K562 (cell line): Measurements from ENCODE around the gene OTOG. TPM values are rescaled to one million over a fixed set of nuclear protein-coding genes. Genes with fewer than 3 reads are reported as not detected.

ENCODE experiments used
- ATAC-seq: fragments of 200-7000 bp; cut with Tn5 transposase; 3 replicates; pipeline ENCODE4 v1.9.1; 2020; ENCODE audit warnings: moderate library complexity
- BruUV-seq: library from RNA; stranded (reverse); fragments of 400-500 nt; replicated peaks from 2 replicates; lab custom pipeline; 2021; lab: Mats Ljungman, UMichigan
- CTCF ChIA-PET: fragments of 300-600 bp; formaldehyde crosslinking; extraction: SDS; loops from one replicate; lab custom pipeline; 2021; ENCODE audit warnings: low intra/inter-chr PET ratio; lab: Yijun Ruan, JAX
- POLR2A ChIA-PET: fragments of 300-600, 350-650 bp; sonication (Branson Sonifier 250); formaldehyde crosslinking; extraction: SDS; loops from one replicate; lab custom pipeline; 2021; ENCODE audit warnings: antibody characterized with exemption, inconsistent platforms; lab: Yijun Ruan, JAX
- DNase-seq, 4 experiments: peaks; one replicate each; pipeline versions ENCODE4 v3.0.0 to v3.0.0-alpha.2; 2011 to 2018; ENCODE audit warnings: low spot score in 3 of 4, mixed read lengths in 3 of 4; ENCODE audit errors: extremely low read depth in 1 of 4
- FAIRE-seq: peaks from 2 replicates; lab custom pipeline; 2011; peaks lifted over from hg19 to GRCh38; lab: Jason Lieb, UNC
- H2AFZ ChIP-seq: 2 replicates; pipeline ENCODE4 v1.6.0; 2011; ENCODE audit warnings: low read depth, low read length, control low read depth, inconsistent platforms
- H3K27ac ChIP-seq: fragments of 200-600 bp; 3 replicates; pipeline ENCODE4 v1.8.0; 2011; ENCODE audit warnings: low read depth, mild to moderate bottlenecking, control low read depth, inconsistent platforms, low read length, moderate library complexity, mixed read lengths; ENCODE audit errors: extremely low read depth
- H3K27me3 ChIP-seq, 2 experiments: fragments of 300-600 bp in 1 of 2; 2 replicates in 1 of 2; 3 replicates in 1 of 2; pipeline versions ENCODE4 v1.6.0 to v1.8.0; 2011; ENCODE audit warnings: inconsistent platforms in 2 of 2, low read length in 2 of 2, mild to moderate bottlenecking in 1 of 2, mixed read lengths in 1 of 2, moderate library complexity in 1 of 2; ENCODE audit not compliant: control insufficient read depth in 2 of 2, insufficient read depth in 2 of 2
- H3K36me3 ChIP-seq: fragments of 300-600 bp; 3 replicates; pipeline ENCODE4 v1.8.0; 2011; ENCODE audit warnings: mild to moderate bottlenecking, low read length, inconsistent platforms; ENCODE audit not compliant: control insufficient read depth, insufficient read depth
- H3K4me1 ChIP-seq, 2 experiments: fragments of 200-600 bp in 1 of 2; replicated peaks in 1 of 2; 2 replicates in 1 of 2; 3 replicates in 1 of 2; pipeline versions ENCODE4 v1.5.1 to v1.8.0; 2011; ENCODE audit warnings: inconsistent platforms in 2 of 2, low read length in 2 of 2, mild to moderate bottlenecking in 1 of 2, mixed read lengths in 1 of 2, moderate library complexity in 1 of 2; ENCODE audit not compliant: control insufficient read depth in 2 of 2, insufficient read depth in 2 of 2
- H3K4me2 ChIP-seq: 2 replicates; pipeline ENCODE4 v1.6.1; 2011; ENCODE audit warnings: low read length, control low read depth, inconsistent platforms, mixed read lengths; ENCODE audit not compliant: insufficient read depth
- H3K4me3 ChIP-seq: fragments of 200-600 bp; sonication (generic), shearing (Covaris generic); 2 replicates; pipeline ENCODE4 v1.5.1; 2016; ENCODE audit warnings: control low read depth, inconsistent platforms
- H3K79me2 ChIP-seq: fragments of 200-600 bp; 3 replicates; pipeline ENCODE4 v1.8.0; 2011; ENCODE audit warnings: low read length, inconsistent platforms; ENCODE audit not compliant: control insufficient read depth, insufficient read depth
- H3K9ac ChIP-seq, 2 experiments: 2 replicates each; pipeline versions ENCODE4 v1.6.0 to v1.6.1; 2011; ENCODE audit warnings: low read depth in 2 of 2, low read length in 2 of 2, control low read depth in 1 of 2, inconsistent platforms in 1 of 2, mild to moderate bottlenecking in 1 of 2, mixed read lengths in 1 of 2; ENCODE audit not compliant: insufficient read depth in 1 of 2
- H3K9me1 ChIP-seq: one replicate; pipeline ENCODE4 v1.6.0; 2011; ENCODE audit warnings: inconsistent platforms, mild to moderate bottlenecking, low read length, moderate library complexity; ENCODE audit not compliant: control insufficient read depth, insufficient read depth
- H3K9me3 ChIP-seq: replicated peaks from 2 replicates; pipeline ENCODE4 v1.5.1; 2011; ENCODE audit warnings: low read depth, low read length, inconsistent platforms; ENCODE audit not compliant: control insufficient read depth, insufficient read depth
- H4K20me1 ChIP-seq: replicated peaks from 2 replicates; pipeline ENCODE4 v1.6.1; 2011; ENCODE audit warnings: low read length, inconsistent platforms, mixed read lengths; ENCODE audit not compliant: control insufficient read depth, insufficient read depth
- BHLHE40 ChIP-seq: IDR thresholded peaks from 2 replicates; pipeline ENCODE4 v1.6.1; 2011; ENCODE audit warnings: low read length, improper control_type of control experiment
- CREB1 ChIP-seq, 2 experiments: sonication (generic) in 1 of 2; formaldehyde crosslinking in 1 of 2; IDR thresholded peaks; 2 replicates each; pipeline versions ENCODE4 v1.6.1 to v1.8.0; 2012 to 2022; ENCODE audit warnings: inconsistent platforms in 1 of 2, mild to moderate bottlenecking in 1 of 2, missing genetic modification reagents in 1 of 2, moderate library complexity in 1 of 2
- FUS ChIP-seq: fragments of 200-400 bp; formaldehyde crosslinking; optimal IDR thresholded peaks from 2 replicates; pipeline ENCODE3; 2017; ENCODE audit warnings: low read depth, low read length
- HDAC8 ChIP-seq: fragments of 450-650 bp; IDR thresholded peaks from 2 replicates; pipeline ENCODE4 v1.6.1; 2016; ENCODE audit warnings: mild to moderate bottlenecking, missing genetic modification characterization, moderate library complexity, missing compliant biosample characterization
- HEY1 ChIP-seq: fragments of 250-450 bp; sonication (Bioruptor Pico); IDR thresholded peaks from 2 replicates; pipeline ENCODE4 v1.5.0; 2020; ENCODE audit warnings: mild to moderate bottlenecking, moderate library complexity, borderline replicate concordance
- HMG20B ChIP-seq: fragments of 250-450 bp; sonication (Bioruptor Pico); IDR thresholded peaks from 2 replicates; pipeline ENCODE4 v1.5.0; 2021; ENCODE audit warnings: mild to moderate bottlenecking
- MTA1 ChIP-seq: fragments of 450-650 bp; IDR thresholded peaks from 2 replicates; pipeline ENCODE4 v1.6.1; 2017; ENCODE audit warnings: borderline replicate concordance
- NR2C2 ChIP-seq, 2 experiments: fragments of 200-800 bp in 1 of 2; sonication (Bioruptor generic) in 1 of 2; sonication (generic) in 1 of 2; formaldehyde crosslinking in 1 of 2; IDR thresholded peaks; 2 replicates each; pipeline versions ENCODE4 v1.6.1 to v1.8.0; 2016 to 2022; ENCODE audit warnings: mild to moderate bottlenecking in 1 of 2, missing compliant biosample characterization in 1 of 2, missing genetic modification characterization in 1 of 2, missing genetic modification reagents in 1 of 2
- POLR2AphosphoS2 ChIP-seq: IDR thresholded peaks from 2 replicates; pipeline ENCODE4 v1.6.1; 2012; ENCODE audit warnings: low read length, improper control_type of control experiment
- TBP ChIP-seq: optimal IDR thresholded peaks from 2 replicates; pipeline ENCODE3; 2011; ENCODE audit warnings: low read depth, low read length, improper control_type of control experiment
- ZFP30 ChIP-seq: fragments of 250-450 bp; sonication (Bioruptor Pico); IDR thresholded peaks from 2 replicates; pipeline ENCODE4 v1.8.0; 2022; ENCODE audit warnings: moderate library complexity, mild to moderate bottlenecking, inconsistent platforms, borderline replicate concordance
- ZNF134 ChIP-seq: fragments of 250-450 bp; sonication (Bioruptor Pico); conservative IDR thresholded peaks from 2 replicates; pipeline ENCODE4 v1.4.0; 2020
- ZNF239 ChIP-seq: fragments of 250-450 bp; sonication (Bioruptor Pico); IDR thresholded peaks from 2 replicates; pipeline ENCODE4 v1.4.0; 2020; ENCODE audit warnings: mild to moderate bottlenecking
- ZNF507 ChIP-seq: conservative IDR thresholded peaks from 2 replicates; pipeline ENCODE4 v1.6.1; 2017; ENCODE audit warnings: missing genetic modification characterization, missing compliant biosample characterization
- ZNF644 ChIP-seq: fragments of 200-800 bp; sonication (Bioruptor generic); IDR thresholded peaks from 2 replicates; pipeline ENCODE4 v1.6.1; 2016; ENCODE audit warnings: low read depth, missing genetic modification characterization, missing compliant biosample characterization
- WGBS: fragments of 100-300 bp; shearing (Covaris generic); methylation state at CpG from one replicate; pipeline ENCODE4 v1.1.6; 2016; ENCODE audit warnings: low coverage, mixed read lengths; ENCODE audit not compliant: insufficient coverage; ENCODE audit errors: missing lambda C conversion rate; 5-methylcytosine and 5-hydroxymethylcytosine counted together
- in situ Hi-C: fragments of 300-500 bp; cut with MboI; formaldehyde crosslinking; loops from 4 replicates; pipeline ENCODE4 v1.15.0; 2018; ENCODE audit warnings: inconsistent platforms, mixed read lengths
- intact Hi-C: fragments of 100-400 bp; cut with micrococcal nuclease; formaldehyde crosslinking; loops from 2 replicates; pipeline ENCODE4 v1.14.2; 2022
- polyA plus RNA-seq, 8 experiments: library from polyadenylated mRNA; depleted of rRNA in 4 of 8; stranded (reverse) in 5 of 8; unstranded in 3 of 8; fragments of >200 nt; fragmentation: Nextera tagmentation in 2 of 8; fragmentation: Illumina TruSeq in 1 of 8; extraction: Ambion mirVana in 2 of 8; extraction: Trizol in 1 of 8; gene quantifications; 2 replicates each; pipeline versions ENCODE4 v1.2.1 to v1.2.3, GENCODE V29; 2011 to 2014; ENCODE audit warnings: inconsistent platforms in 1 of 8, missing spikeins in 1 of 8
- total RNA-seq, 7 experiments: library from RNA; depleted of rRNA in 6 of 7; stranded (reverse); fragments of >200 nt in 6 of 7; fragmentation: Illumina TruSeq in 2 of 7; extraction: Trizol in 2 of 7; gene quantifications; 2 replicates each; pipeline versions ENCODE4 v1.2.1 to v1.2.3, GENCODE V29; 2011 to 2021; ENCODE audit warnings: low replicate concordance in 1 of 7

OTOG gene
- total and polyA plus RNA-seq, 9 of the 15 experiments (the other 6 are each of a cell fraction or from before 2014, with no cell fraction given): not detected

DNA sequence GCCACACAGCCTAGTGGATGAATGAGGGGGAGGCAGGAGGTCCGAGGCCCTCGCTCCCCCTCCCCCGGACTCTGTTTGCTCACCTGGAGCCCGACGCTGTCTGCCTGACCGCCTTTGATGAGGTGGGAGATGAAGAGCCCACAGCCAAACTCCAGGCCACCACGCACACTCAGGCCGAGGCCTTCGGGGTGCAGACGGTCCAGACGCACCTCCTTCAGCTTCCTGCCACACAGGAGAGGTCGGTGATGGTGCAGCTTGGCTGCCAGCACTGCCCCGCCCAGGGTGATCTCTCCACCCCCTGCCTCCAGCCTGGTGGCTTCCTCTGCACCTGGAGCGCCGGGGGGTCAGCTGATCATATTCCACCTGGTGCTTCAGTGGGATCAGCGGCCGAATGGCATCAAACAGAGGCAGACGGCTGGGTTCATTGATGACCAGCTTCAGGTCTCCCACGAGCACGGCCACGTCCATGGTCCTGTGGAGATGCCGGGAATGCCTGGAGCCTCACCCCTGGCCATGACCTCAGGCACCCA, 15.9 kb upstream of the OTOG start:
- POLR2A ChIA-PET: interaction anchor here (0.7 kb wide), 1 partner anchor 230 kb away, joined by 3 read pairs; no protein-coding TSS in a partner anchor

More for the DNA sequence above, 15.9 kb upstream of the OTOG start:
- in situ Hi-C loops (no loop called here), intact Hi-C loops (no loop called here)
- Histone ChIP-seq H2AFZ (no peak overlapping the region), H3K27me3 (peaks cover 23 to 63% of the 10 kb centered on the region in 2 experiments; a peak in 4 of 5 replicates), H3K4me1 (peaks cover 0 to 5% of the 10 kb centered on the region in 2 experiments; a peak in 3 of 5 replicates), H3K9me1 (no peaks in the 10 kb centered on the region), H3K4me3 (no peak overlapping the region), H3K9me3 (no peaks in the 10 kb centered on the region), H3K4me2 (no peak overlapping the region), H3K27ac (no peak overlapping the region), H3K36me3 (no peaks in the 10 kb centered on the region), H4K20me1 (peaks cover 5% of the 10 kb centered on the region; the same call in 1 of the 2 replicates), H3K9ac (no peak overlapping the region), H3K79me2 (no peaks in the 10 kb centered on the region)
- WGBS: 3% methylated on average over 22 of the region's 22 CpGs
- TF ChIP-seq NR2C2 (CRISPR knock-in tag; IDR thresholded peaks at IDR 0.05) (no peak), NR2C2 (tag; IDR thresholded peaks at IDR 0.05) (no peak), HDAC8 (no peak), MTA1 (no peak), TBP (no peak), ZNF507 (no peak), POLR2AphosphoS2 (no peak), ZFP30 (no peak), FUS (no peak), ZNF644 (tag) (no peak), CREB1 (IDR thresholded peaks at IDR 0.05) (no peak), CREB1 (CRISPR knock-in tag; IDR thresholded peaks at IDR 0.05) (no peak), HMG20B (CRISPR knock-in tag) (no peak), ZNF134 (CRISPR knock-in tag) (no peak), BHLHE40 (no peak), ZNF239 (no peak), HEY1 (CRISPR knock-in tag) (no peak)
- ATAC-seq (no peak), DNase-seq (no peak), FAIRE-seq (no peak)
- no TSS peak for BruUV-seq
- CTCF ChIA-PET: no interaction called here
